GM19438 (cell line): ENCODE measurements around the gene PTPRZ1.

Experiments
- ATAC-seq: cut with Tn5 transposase; IDR thresholded peaks from one replicate; pipeline ENCODE4 v1.9.1; 2021; ENCODE audit warnings: low read depth; ENCODE audit not compliant: unreplicated experiment

The PTPRZ1 gene

DNA sequence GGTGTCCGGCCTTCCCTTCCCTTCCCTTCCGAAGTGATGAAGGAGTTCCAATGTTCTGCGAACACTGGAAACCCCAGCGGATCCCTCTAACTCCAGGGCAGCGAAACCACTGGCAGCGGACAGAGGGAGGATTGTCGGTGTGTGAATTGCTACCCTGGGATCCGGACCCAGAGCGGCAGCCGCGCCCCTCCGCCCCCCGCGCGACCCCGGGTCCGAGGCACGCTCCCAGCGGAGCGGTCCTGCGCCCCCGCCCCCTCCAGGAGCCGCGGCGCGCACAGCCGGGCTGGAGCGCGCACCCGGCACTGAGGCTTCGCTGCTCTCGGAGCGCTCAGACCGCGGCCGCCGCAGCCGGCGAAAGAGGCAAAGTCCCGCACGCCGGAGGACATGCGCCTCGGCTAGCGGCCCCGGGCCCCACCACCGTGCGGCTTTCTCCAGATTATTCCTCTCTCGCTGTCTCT, at the start of gene PTPRZ1:
Gene PTPRZ1, plus strand, starts transcription at position 331 of the 458 bp plus-strand sequence. CDS start 339 bp downstream, outside the sequence.
- no peak for ATAC-seq

DNA sequence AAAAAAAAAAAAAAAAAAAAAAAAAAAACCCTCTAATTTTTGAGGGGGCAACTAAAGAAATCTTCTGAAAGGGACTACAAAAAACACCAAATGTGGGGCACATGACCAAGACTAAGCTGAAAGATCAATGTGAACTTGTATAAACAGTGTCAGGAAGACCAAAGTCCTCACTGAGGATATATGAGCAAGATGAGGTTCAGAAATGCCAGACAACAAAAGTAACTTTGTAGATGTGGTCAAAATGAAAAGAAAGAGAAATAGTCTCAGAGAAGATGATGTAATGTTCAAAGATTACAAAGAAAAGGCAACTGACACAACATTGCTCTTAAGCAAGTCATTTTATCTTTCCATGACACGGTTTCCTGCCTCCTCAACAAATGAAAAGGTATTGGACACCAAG, 48.7 kb upstream of the PTPRZ1 start:
- ATAC-seq, result no peak

DNA sequence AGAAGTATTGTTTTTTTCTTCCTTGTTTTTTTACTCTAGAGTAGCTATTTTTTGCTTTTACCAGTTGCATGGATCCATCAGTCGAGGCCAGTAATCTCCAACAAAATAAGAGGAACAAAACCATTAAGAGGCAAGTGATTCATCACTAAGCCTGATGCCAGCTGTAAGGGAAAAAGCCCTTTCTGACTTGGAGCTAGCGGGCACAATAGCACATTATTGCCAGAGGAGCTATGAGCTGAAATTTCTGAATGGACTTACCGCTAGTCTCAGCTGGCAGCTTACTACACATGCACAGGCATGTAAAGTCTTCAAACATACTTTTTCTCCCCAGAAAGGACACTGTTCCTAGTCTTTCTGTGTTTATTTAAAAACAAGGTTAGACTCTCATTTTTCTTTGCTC, 41.6 kb upstream of the PTPRZ1 start:
- no peak for ATAC-seq

DNA sequence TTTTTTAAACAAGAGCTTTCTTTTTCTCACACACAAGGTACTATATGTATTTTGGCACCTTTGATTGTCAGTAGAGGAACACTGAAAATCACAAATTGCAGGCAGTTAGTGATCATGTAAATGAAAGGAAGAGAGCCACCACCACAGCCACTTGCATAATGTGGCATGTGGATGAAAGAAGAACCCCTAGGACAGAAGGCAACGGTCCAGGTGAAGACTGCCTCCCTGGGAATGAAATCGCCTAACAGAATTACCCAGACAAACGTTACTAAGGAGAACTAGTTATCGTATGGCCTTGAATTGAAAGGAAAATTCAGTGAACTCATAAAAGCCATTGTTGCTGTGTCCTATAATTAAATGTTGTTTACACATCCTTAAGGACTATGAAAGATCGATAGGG, 41.2 kb upstream of the PTPRZ1 start:
- ATAC-seq, result no peak

DNA sequence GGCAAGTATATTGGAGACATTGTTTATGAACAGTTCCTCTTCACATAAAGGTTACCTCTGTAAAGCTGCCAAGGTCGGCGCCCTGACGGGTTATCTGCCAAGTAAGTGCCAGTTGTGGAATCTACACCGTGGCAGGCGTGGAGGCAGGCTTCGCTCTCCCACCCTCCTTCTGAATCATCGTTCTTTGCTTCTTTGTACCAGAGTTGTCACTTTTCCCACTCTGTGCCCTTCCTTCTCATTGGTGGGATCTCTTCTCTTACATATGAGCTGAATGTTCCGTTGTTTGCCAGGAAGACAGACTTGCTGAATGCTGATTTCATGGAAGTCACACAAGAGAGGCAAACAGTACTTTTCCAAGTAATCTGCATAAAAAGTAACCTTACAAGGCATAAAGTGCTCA, 40.6 kb upstream of the PTPRZ1 start:
- no peak for ATAC-seq

DNA sequence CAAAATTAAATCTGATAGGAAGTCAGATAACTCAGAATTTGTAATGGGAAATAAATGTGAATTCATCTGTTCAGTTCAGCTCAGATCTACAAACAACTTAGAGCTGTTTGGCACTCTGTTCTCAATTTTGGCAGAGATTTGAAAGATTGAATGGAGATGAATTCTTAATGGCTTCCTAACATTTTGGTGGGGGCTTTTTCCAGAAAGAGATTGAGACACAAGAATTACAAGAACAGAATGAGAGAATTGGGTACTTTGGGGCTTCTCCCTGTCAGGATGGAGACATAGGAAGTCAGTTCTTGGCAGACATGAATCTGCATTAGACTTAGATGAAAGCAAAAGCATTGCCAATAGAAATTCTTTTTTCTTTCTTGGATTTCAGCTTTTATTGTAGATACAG, 39.0 kb upstream of the PTPRZ1 start:
- ATAC-seq, result no peak

DNA sequence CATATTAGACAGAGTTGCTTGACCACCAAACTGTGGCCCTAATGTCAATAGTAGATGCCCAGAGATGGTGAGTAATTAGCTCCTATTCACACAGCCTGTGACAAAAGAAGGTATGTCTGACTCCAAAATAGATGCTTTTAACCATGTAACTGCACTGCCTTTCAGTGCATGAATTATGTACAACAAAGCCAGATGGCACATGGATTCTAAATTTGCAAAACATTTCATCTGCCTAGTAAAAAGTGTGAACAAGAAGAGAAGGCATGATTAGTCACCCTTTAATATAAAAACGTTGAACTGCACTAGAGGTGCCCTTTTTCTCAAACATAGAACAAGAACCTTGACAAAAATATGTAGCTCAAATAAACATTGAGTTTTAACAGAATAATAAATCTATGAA, 35.5 kb upstream of the PTPRZ1 start:
- ATAC-seq, result no peak

DNA sequence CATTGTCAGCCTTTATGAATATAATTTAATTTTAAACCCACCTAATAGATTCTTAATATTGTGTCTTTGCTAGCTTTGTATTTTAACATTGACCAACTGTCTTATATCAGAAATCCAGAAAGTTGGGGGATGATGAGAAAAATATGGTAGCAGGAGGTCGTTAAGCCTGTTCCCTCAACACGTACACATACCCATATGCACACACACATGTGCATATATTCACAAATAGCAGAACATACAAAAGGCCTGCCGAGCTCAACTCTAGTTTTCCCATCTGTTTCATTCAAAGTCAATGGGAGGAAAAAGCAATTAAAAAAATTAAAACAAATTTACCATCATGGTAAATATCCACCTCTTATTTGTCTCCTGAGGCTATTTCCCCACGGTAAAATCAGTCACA, 25.9 kb upstream of the PTPRZ1 start:
- no peak for ATAC-seq

DNA sequence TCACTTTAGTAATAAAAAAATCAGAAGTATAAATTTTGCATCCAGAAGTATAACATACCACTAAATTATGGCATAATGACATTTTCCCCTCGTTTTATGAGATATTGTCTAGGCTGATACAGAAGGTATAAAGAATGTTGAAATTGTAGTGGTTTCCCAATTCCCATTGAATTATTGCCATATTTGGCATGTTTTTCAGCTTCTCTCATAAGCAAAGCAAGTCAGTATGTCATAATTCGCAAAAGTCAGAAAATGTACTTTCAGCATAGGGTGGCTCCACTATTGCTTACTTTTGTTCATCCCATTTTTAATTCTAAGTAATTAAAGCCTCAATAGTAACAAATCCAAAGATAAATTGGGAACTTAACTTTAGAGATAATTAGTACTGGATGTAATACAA, 19.7 kb upstream of the PTPRZ1 start:
- ATAC-seq, result no peak

DNA sequence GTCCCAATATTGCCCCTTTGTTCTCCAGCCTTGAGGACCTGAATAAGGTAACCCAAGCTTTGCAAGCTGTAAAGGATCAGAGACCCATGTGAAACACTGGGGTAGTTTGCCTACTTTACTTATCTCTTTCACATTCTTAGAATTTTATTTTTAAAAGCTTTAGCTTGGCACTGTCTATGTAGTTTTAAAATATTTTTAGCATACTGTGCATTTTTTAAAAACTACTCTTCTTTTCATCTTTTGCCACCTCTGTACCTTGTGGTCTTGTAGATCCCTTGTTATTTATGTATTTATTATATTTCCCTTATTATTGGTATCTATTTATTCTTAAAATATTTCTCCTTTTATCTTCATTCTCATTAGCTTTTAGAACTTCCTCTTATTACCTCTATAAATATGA, 12.0 kb upstream of the PTPRZ1 start:
- no peak for ATAC-seq

DNA sequence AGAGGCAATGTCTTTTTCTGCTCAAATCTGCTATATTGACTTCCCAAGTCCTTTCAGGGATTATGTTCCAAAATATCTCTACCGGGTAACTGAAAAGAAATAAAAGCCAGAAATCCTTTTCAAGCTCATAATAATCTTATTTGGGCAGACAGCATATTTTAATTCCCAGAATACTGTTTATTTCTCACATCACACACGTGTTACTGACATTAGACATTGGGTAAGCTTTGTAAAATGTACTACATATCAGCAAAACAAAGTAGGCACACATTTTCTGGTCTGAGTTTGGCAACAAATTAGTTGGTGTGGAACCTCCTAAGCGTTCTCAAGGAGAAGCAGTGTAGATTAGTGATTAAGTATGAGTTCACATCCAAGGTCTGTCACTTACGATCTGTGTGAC, 10.4 kb upstream of the PTPRZ1 start:
- no peak for ATAC-seq

DNA sequence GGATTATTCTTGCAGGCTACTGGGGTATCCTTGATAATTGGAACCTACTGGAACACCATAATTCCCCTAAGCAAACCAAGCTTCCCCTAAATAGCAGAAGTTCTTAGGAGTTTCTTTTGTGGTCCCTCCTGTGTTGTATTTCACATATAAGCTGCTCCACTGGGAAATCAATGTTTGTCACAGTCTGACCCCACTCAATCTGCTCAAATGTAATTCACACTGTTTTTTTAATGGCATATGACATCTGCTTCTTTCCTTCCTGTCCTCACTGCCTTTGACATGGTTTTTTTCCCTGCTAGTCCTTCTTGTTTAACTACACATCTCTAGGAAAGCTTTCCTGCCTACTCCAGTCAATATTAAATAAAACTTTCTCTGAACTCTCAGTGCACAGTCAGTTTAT, 1.8 kb upstream of the PTPRZ1 start:
- no peak for ATAC-seq

DNA sequence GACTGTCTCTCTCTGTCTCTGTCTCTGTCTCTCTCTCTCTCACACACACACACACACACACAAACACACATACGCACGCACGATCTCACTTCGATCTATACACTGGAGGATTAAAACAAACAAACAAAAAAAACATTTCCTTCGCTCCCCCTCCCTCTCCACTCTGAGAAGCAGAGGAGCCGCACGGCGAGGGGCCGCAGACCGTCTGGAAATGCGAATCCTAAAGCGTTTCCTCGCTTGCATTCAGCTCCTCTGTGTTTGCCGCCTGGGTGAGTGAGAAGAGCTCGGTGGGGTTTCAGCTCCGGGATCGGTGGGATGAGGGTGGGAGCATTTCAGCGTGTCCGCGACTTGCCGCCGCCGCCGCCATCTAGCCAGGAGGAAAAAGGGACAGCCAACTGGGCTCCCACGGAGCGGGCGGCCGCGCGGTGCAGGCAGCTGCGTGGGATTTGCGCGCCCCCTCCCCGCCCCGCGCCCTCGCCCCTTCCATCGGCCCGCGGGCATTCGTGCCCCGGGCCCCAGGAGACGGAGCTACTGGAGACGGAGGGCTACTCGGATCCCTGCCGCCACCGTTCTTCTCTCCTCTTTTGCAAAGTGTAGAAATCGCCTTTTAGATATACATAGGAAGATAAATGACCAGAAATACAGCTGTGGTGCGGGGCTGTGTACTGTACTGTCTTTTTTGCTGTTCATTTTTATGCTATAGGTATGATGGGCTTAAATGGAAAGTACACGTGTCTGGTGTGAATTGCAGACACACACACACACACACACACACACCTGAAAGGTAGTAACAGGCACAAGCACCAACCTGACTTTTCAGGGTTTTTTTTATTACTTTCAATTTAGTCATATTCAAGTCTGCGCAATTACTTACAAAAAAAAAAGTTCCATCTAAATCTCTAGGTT, 581 bp downstream of the PTPRZ1 start:
- no peak for ATAC-seq

DNA sequence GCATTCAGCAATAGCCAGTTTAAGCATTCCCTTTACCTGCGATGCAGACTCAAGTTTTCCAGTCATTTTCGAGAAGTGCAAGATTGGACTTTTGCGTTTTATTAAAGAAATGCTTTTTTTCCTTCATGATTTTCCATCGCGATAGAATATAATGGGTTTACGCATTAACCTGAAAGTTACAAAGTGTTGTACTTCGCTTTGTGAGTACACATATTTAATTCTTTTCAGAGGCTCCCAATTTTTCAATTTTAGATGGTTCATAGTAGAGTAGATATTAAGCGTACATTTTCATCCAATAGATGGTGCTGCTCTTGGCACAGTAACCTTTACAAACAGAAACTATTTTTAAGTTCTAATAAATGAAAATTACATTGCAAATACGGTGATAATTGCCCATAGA, 1.3 kb downstream of the PTPRZ1 start:
- no peak for ATAC-seq

DNA sequence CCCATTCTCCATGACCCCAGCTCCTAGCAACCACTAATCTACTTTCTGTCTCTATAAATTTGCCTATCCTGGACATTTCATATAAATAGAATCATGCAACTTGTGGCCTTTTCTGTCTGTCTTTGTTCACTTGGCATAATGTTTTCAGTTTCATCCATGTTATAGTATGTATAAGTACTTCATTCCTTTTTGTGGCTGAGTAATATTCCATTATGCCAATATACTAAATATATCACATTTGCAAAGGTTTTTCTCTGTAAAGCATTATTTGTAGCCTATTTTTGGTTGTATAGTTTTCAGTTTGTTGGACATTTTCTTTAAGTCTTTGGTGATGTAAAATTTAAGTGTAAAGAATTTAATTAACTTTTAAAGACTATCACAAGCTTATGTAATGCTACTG, 2.2 kb downstream of the PTPRZ1 start:
- ATAC-seq, result no peak

DNA sequence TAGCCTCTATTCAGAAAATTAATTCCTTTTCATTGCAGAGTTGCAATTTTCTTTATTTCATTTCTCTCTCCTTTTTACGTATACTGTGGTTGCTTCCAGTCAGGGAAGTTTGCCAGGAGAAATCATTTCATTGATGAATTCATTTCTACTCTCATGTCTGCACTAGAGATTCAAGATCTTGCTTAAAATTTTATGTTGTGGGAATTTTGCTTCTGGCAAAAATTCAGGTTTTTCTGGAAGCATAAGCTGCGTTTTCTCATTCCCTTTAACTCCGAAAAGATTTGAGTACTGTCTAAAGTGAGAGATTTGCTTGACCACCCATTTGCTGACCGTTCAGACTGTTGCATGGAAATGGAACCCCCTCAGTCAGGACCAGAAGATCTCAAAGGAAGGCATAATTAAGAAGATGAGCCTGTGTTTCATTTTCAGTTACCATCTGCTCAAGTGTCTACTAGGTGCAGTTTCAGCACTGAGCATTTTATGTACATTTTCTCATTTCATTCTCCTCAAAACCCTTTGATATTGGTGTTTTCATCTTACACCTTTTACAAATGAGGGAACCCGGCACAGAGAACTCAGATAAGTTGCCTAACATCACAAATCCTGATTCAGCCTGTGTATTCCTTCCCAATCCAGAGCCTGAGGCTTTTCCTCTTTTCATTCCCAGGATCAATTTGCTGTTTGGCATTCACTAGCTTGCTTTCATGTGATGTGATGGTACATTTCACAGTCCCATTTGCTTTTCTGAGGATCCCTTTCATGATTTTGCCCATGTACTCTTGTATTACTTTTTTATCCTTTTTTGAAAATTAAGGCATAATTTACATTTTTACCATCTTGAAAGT, 3.9 kb downstream of the PTPRZ1 start:
- ATAC-seq, result no peak

DNA sequence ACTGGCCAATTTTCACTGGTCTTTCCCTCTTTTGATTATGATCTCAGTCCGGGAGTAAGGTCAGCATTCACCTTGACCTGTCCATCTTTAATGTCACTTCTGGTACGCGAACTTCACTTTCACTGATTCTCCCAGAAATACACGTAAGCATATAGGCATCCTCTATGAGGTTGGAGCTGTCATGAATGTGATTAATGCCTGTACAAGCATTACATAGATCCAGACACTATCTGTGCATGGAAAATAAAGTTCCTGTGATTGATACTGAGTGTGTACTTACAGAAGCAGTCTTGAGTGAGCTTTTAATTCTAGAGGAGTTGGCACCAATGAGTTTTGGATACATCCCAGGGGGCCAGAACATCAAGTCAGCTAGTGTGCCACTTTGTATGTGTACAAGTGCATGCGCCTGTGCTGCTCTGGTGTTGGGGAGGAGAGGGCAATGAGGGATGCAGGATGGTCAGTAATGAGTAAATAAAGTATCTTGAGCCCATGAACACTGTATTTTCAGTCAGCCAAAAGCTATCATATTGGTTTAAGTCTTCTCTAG, 6.0 kb downstream of the PTPRZ1 start:
- ATAC-seq, result no peak

DNA sequence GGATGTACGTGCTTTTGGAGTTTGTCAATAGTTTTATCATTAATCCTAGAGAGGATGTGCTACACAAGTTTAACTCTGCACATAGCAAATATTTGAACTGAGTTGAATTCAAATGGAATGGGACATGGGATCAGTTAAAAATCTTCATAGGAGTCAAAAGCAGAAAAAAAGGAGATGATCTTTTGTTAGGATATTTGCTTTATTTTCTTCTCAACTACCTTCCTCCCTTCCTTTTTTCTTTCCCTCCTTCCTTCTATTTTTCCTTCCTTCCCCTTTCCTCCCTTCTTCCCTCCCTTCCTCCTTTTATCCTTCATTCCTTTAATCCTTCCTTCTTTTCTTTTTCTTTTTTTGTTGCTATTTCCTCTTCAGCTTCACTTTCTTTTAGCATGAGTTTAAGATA, 6.6 kb downstream of the PTPRZ1 start:
- no peak for ATAC-seq

DNA sequence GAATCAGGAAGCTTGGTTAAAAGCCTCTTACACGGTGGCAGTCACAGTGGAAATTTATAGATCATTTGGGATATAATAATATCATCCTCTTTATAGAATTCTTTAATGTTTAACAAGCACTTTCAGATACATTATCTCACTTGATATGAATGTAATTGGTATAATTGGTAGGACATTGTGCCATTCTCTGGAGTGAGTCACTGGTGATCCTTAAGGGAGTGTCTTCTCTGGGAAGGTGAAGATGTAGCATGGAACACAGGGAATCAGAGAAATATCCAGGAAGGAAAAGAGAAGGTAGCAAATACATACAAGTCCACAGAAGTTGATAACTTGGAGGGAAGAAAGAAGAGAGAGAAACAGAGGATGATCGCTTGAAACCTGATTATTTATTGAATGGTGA, 9.8 kb downstream of the PTPRZ1 start:
- no peak for ATAC-seq

DNA sequence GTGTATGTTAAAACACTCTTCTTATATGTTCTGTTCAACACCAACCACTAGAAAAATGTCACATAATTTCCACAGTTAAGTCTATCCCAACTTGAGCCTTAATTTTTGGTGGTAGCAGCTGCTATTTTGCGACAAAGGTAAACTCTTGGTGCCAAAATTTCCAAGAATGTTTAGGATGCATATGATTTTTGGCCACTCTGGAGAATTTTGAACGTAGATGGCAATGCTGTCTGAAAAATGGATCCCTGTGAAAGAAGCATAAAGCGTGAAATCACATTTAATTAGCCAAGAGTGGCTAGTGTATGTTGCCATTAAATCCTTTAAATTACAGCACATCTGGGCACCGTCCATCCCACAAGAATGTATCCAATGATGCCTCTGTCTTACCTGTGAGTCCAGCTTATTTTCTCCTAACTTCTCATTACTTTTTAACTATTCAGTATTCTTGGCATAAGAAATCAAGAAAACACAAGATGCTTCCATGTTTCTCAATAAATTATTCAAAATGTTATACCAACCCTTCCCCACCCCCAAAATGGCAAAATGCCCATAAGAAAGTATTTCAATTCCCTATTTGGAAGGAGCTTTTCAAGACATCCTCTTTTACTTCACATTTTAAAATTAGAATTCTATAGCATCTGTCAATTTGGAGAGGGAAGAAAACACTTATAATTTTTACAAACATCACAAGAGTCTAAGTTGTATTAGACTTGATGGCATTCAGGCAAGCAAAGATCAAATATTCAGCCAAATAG, 12.4 kb downstream of the PTPRZ1 start:
- no peak for ATAC-seq

DNA sequence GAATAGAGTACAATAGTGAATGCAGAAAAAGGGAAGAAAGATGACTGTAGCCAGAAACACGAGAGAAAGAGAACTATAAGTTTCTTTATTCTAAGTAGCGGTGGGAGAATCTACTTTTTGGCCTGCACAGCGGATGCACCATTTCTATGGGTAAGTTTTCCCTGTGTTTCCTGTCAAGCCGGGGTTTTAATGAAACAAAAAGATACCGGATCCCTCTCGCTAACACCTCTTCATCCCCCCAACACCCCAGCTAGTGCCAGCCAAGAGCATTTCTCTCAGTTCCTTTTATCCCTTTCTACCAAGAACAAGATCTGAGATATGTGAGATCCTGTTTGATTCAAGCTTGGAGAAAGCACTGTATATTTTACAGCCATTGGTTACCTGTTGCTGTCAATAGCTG, 14.7 kb downstream of the PTPRZ1 start:
- ATAC-seq, result no peak
